Right hindlimb (tissue), 1 donor: ENCODE measurements around the gene TLX2.
"Not testable (repeated sequence)": the region's sequence is repeated elsewhere in the genome, so short reads cannot be mapped to it uniquely, and the experiment has no call there.

Experiments used
- DNase-seq: peaks from one replicate; pipeline ENCODE4 v3.0.0-alpha.2; 2018

The TLX2 gene

DNA sequence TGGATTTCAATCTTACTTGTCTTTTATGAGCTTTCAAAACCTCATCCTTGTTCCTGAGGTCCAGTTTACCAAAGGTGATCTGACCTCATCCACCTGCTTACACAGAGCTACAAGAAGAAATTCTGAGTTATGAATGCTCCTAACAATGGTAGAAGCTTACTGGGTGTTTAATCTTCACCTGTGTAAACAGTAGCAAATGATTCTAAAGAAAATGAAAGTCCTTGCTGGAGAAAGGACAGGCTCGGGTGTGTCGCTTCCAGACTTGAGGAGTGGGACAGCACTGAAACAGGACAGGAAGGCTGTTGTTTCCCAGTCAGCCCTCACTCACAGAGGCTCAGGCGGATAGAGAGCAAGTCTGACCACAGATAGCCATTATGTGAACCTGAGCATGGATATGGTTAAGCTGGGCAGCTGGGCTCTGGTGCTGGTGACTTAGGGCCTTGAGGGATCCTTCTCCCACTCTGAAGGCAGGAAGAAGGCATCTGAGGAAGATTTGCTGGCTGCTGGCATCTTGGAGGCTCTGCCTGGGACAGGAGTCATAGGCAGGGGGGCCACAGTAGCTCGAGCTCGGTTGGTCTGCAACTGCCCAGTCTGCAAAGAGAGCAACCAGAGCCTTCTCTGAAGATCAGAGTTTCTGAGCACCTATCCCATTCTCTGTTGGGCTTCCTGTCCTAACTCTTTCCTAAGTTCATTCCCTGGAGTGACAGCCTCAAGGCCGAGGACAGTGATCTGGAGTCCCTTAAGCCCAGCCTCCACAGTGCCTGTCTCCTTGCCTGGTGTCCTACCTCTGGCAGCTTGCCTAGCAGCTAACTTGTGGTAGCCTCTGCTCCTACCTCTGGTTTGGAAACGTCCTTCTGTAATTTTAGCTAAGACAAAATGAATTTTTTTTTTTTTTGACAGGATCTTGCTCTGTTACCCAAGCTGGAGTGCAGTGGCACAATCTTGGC, 44.3 kb downstream of the TLX2 start:
- no peak for DNase-seq

DNA sequence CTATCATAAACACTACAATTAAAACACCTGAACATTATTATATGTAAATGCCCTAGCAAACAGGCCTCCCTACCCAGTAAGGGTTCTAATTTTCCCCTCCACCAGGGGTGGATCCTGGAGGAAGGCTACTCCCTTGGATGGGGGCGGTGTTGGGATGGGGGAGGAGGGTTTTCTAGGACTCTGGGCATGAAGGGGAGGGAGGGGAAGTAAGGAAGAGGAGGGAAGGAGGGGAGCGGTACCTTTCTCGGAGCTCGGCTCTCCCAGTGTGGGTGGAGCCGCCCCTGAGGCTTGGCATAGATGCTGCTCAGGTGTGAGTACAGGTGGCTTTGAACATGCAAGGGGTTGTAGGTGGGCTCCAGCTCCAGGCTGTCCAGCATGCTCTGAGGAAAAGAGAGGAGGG, 45.7 kb downstream of the TLX2 start:
- no peak for DNase-seq

DNA sequence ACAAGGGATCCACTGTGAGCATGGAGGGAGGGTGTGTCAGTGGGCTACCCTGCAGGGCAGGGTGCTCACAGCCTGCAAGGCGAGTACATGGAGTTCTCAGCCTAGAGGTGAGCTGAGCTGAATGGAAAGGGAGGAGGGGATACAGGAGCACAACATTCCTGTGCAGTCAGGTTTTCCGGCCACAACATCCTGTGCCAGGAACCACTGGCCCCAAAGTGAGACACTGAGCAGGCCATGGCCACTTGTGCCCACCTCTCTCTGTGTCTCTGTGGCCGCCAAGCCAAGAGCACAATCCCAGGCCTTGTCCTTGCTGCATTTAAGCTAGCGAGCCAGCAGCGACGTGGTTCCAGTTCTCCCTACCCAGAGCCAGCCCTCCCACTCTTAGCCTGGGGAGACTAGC, 46.3 kb downstream of the TLX2 start:
- no peak for DNase-seq

DNA sequence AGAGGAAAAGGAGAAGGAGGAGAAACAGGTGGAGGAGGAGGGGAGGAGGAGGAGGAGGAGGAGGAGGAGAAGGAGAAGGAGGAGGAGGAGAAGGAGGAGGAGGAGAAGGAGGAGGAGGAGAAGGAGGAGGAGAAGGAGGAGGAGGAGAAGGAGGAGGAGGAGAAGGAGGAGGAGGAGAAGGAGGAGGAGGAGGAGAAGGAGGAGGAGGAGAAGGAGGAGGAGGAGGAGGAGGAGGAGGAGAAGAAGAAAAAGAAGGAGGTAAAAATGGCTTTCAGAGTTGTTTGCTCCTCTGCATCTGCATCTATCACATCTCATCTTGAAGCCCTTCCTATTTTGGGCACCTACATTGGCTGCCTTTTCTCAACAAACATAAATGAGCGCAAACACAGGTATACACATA, 46.8 kb downstream of the TLX2 start:
- not testable (repeated sequence) for DNase-seq

DNA sequence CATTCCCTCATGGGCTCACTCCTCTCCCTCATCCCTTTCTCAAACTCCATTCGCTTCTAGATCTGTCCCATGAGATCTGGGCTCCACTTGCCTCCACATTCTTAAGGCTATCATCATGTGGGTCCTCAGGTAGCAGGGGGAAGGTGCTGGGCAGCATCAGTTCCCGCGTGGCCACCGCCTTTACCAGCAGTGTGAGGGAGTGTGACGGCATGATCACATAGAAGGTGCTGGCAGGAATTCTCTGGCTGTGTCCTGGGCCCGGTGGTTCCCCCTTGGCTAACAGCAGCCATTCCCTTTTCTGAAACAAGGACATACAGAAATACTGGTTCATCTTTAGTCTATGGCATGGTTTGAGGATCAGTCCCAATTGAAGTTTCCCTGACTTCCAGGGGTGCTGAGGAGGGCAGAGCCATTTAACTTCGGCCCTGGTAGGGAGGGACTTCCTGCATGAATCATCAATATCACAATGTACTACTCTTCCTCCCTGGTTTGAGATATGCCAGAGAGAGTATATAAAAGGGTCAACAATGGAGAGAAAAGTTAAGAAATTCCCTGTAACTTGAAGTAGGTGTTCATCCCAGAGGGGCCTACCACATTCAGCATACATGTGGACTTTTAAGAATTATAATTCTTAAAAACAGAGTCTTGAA, 48.0 kb downstream of the TLX2 start:
- DNase-seq: no peak

DNA sequence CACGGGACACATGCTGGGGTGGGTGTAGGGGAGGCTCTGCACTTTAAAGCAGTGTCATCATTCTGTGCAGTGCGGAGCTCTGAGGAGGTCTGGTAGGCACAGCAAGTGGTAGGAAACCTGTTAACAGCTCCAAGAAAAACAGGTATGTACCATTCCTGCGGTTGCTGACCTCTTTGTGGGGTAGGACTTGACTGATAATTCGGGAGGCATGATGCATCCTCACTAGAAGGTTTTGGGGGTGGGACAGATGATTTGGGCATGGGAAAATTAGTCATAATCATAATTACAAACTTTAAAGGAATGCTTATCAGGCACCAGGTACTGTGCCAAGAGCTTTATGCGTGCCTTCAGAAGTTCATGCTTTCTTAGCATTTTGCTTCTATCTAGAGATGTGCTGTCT, 50.0 kb downstream of the TLX2 start:
- DNase-seq: no peak

DNA sequence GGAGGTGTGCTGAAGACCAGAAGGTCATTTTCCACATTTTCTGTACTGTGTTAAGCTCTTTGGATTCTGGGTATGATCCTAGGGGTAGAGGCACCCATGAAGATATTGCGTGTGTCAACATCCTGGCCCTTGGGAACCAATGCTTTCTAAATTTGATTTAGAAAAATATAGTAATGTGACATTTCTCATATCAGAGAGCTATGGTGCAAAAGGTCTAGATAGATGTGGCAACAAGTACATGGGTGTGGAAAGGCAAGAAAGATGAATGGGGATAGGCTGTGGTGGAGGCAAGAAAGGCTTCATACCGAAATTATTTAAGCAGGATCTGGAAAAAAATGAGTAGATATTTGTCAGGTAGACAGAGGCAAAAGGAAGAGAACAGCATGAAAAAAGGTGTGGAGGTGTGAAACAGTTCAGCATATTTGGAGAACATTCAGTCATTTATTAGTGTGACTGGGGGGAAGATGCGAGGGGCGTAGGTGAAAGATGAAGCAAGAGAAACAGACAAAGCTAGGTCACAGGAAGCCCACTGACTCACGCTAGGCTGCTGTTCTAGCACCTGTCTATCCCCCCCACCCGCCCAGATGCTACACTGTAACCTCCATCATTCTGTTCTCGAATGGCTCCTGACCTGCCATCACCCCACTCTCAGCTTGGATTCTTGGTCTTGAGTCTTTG, 52.0 kb downstream of the TLX2 start:
- DNase-seq: no peak

DNA sequence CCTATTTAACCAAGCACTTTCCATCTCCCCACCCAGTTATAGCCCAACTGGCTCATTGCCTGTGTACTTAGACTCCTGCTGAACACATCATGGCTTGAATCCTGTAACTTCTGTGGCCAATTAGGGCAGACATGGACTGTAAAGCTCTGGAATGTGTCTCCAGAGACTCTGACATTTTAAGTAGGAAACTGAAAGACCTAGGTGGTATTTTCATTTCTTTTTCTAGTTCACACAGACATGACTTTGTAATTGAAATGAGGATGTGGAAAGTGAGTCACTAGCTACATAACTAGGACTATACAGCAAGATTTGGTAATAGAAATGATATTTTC, 52.5 kb downstream of the TLX2 start:
- DNase-seq: peak; percentile 45
